Measurements from ENCODE around the gene TAS2R3.
A peak's percentile ranks its signal among the peaks of the same experiment; 100 is the strongest.
"Not testable (repeated sequence)": the region's sequence is repeated elsewhere in the genome, so short reads cannot be mapped to it uniquely, and the experiment has no call there.

The TAS2R3 gene

DNA sequence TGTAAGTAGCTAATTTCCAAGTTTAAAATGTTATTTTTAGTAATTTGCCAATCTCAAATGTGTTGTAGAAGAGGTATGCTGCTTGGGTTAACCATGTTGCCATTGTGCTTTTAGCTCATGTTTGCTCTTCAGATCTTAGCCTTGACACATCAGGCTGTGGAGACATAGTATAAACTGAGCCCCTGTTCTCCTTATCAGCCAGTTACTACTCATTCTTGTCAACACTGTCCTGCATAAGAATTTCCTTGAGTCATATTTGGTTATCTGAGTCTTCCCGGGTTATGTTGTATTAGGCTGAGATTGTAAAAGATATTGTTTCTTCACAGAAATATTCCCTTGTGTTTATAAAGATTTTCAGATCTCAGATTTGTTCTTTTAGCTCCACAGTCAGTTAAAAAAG is 21.7 kb upstream of the TAS2R3 start:
- TF ChIP-seq, protein P1, sequence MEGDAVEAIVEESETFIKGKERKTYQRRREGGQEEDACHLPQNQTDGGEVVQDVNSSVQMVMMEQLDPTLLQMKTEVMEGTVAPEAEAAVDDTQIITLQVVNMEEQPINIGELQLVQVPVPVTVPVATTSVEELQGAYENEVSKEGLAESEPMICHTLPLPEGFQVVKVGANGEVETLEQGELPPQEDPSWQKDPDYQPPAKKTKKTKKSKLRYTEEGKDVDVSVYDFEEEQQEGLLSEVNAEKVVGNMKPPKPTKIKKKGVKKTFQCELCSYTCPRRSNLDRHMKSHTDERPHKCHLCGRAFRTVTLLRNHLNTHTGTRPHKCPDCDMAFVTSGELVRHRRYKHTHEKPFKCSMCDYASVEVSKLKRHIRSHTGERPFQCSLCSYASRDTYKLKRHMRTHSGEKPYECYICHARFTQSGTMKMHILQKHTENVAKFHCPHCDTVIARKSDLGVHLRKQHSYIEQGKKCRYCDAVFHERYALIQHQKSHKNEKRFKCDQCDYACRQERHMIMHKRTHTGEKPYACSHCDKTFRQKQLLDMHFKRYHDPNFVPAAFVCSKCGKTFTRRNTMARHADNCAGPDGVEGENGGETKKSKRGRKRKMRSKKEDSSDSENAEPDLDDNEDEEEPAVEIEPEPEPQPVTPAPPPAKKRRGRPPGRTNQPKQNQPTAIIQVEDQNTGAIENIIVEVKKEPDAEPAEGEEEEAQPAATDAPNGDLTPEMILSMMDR (conservative IDR thresholded peaks at IDR 0.05; ENCODE audit: control insufficient read depth, insufficient read depth, low read depth, low read length) = no peak
- no peak for DNase-seq (ENCODE audit: low read depth)
- no peak overlapping the region for H3K4me3 ChIP-seq (ENCODE audit: control insufficient read depth, low read depth, low read length)

GRCh38 chr7:141744131-141744530 is 19.8 kb upstream of the TAS2R3 start:
- no peak overlapping the region for H3K4me3 ChIP-seq (ENCODE audit: control insufficient read depth, low read depth, low read length)
- TF ChIP-seq, protein P1 (conservative IDR thresholded peaks at IDR 0.05; ENCODE audit: control insufficient read depth, insufficient read depth, low read depth, low read length) = no peak
- DNase-seq (ENCODE audit: low read depth) = peak; percentile 12

GRCh38 chr7:141748396-141748795 is 15.5 kb upstream of the TAS2R3 start:
- TF ChIP-seq, protein P1 (conservative IDR thresholded peaks at IDR 0.05; ENCODE audit: control insufficient read depth, insufficient read depth, low read depth, low read length) = no peak
- no peak overlapping the region for H3K4me3 ChIP-seq (ENCODE audit: control insufficient read depth, low read depth, low read length)
- no peak for DNase-seq (ENCODE audit: low read depth)

DNA sequence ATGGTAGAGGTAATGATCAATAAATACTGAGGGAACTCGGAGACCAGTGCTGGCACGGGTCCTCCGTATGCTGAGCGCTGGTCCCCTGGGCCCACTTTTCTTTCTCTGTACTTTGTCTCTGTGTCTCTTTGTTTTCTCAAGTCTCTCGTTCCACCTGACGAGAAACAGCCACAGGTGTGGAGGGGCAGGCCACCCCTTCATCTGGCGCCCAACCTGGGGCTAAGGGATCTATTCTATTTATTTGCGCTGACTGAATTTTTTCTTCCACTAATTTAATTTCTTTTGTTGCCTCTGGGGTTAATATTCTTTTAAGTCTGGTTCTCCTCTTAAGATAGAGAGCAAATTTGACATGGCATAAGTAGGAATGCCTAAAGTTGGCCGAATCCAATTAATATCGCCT is 12.0 kb upstream of the TAS2R3 start:
- not testable (repeated sequence) for H3K4me3 ChIP-seq (ENCODE audit: control insufficient read depth, low read depth, low read length)
- DNase-seq (ENCODE audit: low read depth) = peak; percentile 6

DNA sequence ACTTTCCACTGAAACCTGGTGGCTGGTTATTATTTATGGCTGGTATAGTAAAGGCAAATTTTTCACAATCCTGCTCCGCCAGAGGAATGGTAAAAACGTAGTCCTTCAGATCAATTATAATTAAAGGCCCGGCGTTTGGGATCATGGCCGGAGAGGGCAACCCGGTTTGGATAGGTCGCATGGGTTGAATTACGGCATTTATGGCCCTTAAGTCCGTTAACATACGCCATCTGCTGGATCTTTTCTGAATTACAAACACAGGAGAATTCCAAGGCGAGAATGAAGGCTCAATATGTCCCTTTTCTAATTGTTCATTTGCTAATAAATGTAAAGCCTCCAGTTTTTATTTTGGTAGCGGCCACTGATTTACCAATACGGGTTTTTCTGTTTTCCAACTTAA is 11.3 kb upstream of the TAS2R3 start:
- no peak overlapping the region for H3K4me3 ChIP-seq (ENCODE audit: control insufficient read depth, low read depth, low read length)
- TF ChIP-seq, protein P1 (conservative IDR thresholded peaks at IDR 0.05; ENCODE audit: control insufficient read depth, insufficient read depth, low read depth, low read length) = peak; percentile 29
- peak; percentile 10 for DNase-seq (ENCODE audit: low read depth)

DNA sequence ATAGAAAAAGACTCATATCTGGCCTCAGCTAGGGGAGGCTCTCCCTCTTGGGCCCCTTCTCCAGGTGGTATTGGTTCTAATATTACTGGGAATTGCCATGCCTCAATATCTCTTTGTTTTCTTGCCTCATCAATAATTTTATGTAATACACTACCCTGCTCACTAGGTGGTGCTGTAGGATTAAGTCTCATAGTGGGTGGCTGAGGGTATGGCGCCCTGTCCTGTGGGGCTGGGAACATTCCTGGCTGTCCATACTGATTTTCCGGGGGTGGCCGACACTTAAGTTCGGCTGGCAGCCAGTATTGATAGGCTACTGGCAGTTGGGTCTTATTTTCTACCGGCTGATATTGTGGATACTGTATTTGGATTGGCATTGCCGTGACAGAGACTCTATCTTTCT is 9.0 kb upstream of the TAS2R3 start:
- DNase-seq (ENCODE audit: low read depth) = peak; percentile 36
- no peak overlapping the region for H3K4me3 ChIP-seq (ENCODE audit: control insufficient read depth, low read depth, low read length)
- TF ChIP-seq, protein P1 (conservative IDR thresholded peaks at IDR 0.05; ENCODE audit: control insufficient read depth, insufficient read depth, low read depth, low read length) = peak; percentile 37

GRCh38 chr7:141770083-141770583 is 6.2 kb downstream of the TAS2R3 start:
- H3K4me3 ChIP-seq (ENCODE audit: control insufficient read depth, low read depth, low read length); DNase-seq (ENCODE audit: low read depth): not testable (repeated sequence)

DNA sequence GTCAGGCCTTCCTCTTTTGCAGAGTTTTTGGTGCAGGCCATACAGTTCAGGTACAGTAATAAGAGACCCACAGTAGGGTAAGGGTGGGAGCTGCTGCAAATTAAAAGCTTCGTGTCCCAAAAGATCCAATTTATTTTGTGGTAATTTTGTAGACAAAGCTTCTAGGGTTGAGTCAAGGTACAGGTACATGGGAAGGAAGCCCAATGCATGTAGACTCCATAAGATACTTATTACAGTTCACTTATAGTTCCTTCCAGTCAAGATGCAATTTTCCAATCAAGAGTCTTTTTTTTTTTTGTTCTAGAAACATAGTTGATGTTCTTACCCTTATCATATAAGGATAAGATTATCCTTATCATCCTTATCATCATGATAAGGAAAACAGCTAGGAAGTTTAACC is 12.5 kb downstream of the TAS2R3 start, which contains the start of gene TAS2R4:
Gene TAS2R4 (plus strand): TSS at position 301 of the 400 bp plus-strand sequence. CDS start 1,815 bp downstream, outside the sequence.
- no peak within 1 kb of the TSS for H3K4me3 ChIP-seq (ENCODE audit: control insufficient read depth, low read depth, low read length)
- TF ChIP-seq, protein P1 (conservative IDR thresholded peaks at IDR 0.05; ENCODE audit: control insufficient read depth, insufficient read depth, low read depth, low read length) = no peak
- no peak for DNase-seq (ENCODE audit: low read depth)
